NCI-H748 (cell line): ENCODE results near the gene USP35.
A peak's percentile ranks its signal among the peaks of the same experiment; 100 is the strongest.

Source experiments
- DNase-seq: peaks from one replicate; lab custom pipeline; 2025; ENCODE audit not compliant: unreplicated experiment; lab: John Stamatoyannopoulos, UW

USP35 gene

GRCh38 chr11:78188286-78189173 lies at the start of gene USP35, which contains the start of gene KCTD21:
Gene USP35, plus strand, starts transcription at chr11:78188919. Its CDS starts 7,327 bp downstream, at chr11:78196246.
Gene KCTD21, minus strand, starts transcription at chr11:78188626. Its CDS starts 14,072 bp downstream, at chr11:78174554.
- peak; percentile 96 for DNase-seq

GRCh38 chr11:78139422-78140391 lies 49.0 kb upstream of the USP35 start, which contains the start of gene ALG8:
Gene ALG8, minus strand, starts transcription at chr11:78139626. Its CDS starts 38 bp downstream, at chr11:78139588.
- DNase-seq = peak; percentile 94

GRCh38 chr11:78140392-78141077 lies 48.2 kb upstream of the USP35 start:
- no peak for DNase-seq

GRCh38 chr11:78145511-78146025 lies 43.2 kb upstream of the USP35 start:
- DNase-seq = no peak

GRCh38 chr11:78147807-78148206 lies 40.9 kb upstream of the USP35 start:
- peak; percentile 88 for DNase-seq

- no peak for DNase-seq
These were observed 39.1 kb upstream of the USP35 start for GRCh38 chr11:78149646-78150045.

GRCh38 chr11:78150346-78150745 lies 38.4 kb upstream of the USP35 start:
- no peak for DNase-seq

- DNase-seq = no peak
These were observed 38.0 kb upstream of the USP35 start for GRCh38 chr11:78150754-78151153.

- DNase-seq = no peak
These were observed 36.9 kb upstream of the USP35 start for GRCh38 chr11:78151804-78152203.

- DNase-seq = no peak
These were observed 32.4 kb upstream of the USP35 start for GRCh38 chr11:78156127-78156844.

- DNase-seq = no peak
These were observed 29.6 kb upstream of the USP35 start for GRCh38 chr11:78158987-78159652.

- no peak for DNase-seq
These were observed 28.2 kb upstream of the USP35 start for GRCh38 chr11:78160557-78160956.

- DNase-seq = no peak
These were observed 27.4 kb upstream of the USP35 start for GRCh38 chr11:78161346-78161745.

GRCh38 chr11:78161962-78162371 lies 26.8 kb upstream of the USP35 start:
- no peak for DNase-seq

- DNase-seq = no peak
These were observed 24.9 kb upstream of the USP35 start for GRCh38 chr11:78163828-78164227.

- DNase-seq = no peak
These were observed 24.2 kb upstream of the USP35 start for GRCh38 chr11:78164471-78164870.

GRCh38 chr11:78166855-78167469 lies 21.8 kb upstream of the USP35 start:
- DNase-seq = no peak

GRCh38 chr11:78168539-78169477 lies 19.9 kb upstream of the USP35 start:
- no peak for DNase-seq
